A673 (cell line): ENCODE measurements around the gene CEACAM19.

Source experiments
- EZH2 ChIP-seq: fragments of 200-600 bp; sonication (generic); IDR thresholded peaks from 2 replicates; pipeline ENCODE4 v1.6.1; 2017; ENCODE audit warnings: borderline replicate concordance, low read depth, mild to moderate bottlenecking, mixed read lengths, antibody characterized with exemption, low read length; ENCODE audit not compliant: poor library complexity, severe bottlenecking
- TF ChIP-seq, protein P1 (sequence below): fragments of 300-800, 200-600 bp; sonication (generic); conservative IDR thresholded peaks from 2 replicates; pipeline ENCODE4 v1.5.1; 2017; ENCODE audit warnings: low read depth, mild to moderate bottlenecking, antibody characterized with exemption, low read length, moderate library complexity, mixed read lengths

DNA sequence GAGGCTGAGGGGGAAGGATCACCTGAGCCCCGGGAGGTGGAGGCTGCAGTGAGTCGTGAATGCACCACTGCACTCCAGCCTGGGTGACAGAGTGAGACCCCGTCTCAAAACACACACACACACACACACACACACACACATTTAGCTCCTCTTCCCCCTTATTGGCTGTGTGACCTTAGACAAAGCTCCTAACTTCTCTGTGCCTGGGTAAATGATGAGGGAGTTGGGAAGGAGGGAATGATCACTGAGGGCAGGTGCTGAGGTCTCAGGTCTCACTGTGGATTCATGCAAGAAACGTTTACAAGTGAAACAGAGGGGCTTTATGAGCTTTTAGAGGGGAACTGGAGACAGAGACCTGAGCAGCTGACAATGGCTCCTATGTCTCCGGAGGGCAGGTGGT lies 60.3 kb downstream of the CEACAM19 start:
- no peak for TF ChIP-seq EZH2
- TF ChIP-seq, protein P1, sequence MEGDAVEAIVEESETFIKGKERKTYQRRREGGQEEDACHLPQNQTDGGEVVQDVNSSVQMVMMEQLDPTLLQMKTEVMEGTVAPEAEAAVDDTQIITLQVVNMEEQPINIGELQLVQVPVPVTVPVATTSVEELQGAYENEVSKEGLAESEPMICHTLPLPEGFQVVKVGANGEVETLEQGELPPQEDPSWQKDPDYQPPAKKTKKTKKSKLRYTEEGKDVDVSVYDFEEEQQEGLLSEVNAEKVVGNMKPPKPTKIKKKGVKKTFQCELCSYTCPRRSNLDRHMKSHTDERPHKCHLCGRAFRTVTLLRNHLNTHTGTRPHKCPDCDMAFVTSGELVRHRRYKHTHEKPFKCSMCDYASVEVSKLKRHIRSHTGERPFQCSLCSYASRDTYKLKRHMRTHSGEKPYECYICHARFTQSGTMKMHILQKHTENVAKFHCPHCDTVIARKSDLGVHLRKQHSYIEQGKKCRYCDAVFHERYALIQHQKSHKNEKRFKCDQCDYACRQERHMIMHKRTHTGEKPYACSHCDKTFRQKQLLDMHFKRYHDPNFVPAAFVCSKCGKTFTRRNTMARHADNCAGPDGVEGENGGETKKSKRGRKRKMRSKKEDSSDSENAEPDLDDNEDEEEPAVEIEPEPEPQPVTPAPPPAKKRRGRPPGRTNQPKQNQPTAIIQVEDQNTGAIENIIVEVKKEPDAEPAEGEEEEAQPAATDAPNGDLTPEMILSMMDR: no peak
